Measurements from ENCODE around the gene MICAL3. TPM values are rescaled to one million over a fixed set of nuclear protein-coding genes. Genes with fewer than 3 reads are reported as not detected.
"Not testable (repeated sequence)": the region's sequence is repeated elsewhere in the genome, so short reads cannot be mapped to it uniquely, and the experiment has no call there.

MICAL3 gene
- total RNA-seq, 4 donors from 2014 or later: 23.9 to 49.2 (median 34.5) TPM

- ATAC-seq (ENCODE audit: low FRiP score) (no peak), DNase-seq (ENCODE audit: low spot score) (no peak)
- TF ChIP-seq CTCF (IDR thresholded peaks at IDR 0.05): no peak
Observed at GRCh38 chr22:18050065-18050464, 25.7 kb upstream of the MICAL3 start.

- TF ChIP-seq CTCF (IDR thresholded peaks at IDR 0.05): no peak
- ATAC-seq (ENCODE audit: low FRiP score) (no peak), DNase-seq (ENCODE audit: low spot score) (no peak)
Observed at GRCh38 chr22:18048441-18048898, 24.1 kb upstream of the MICAL3 start.

- DNase-seq (ENCODE audit: low spot score): no peak
- no peak for ATAC-seq (ENCODE audit: low FRiP score)
- no peak for TF ChIP-seq CTCF (IDR thresholded peaks at IDR 0.05)
Observed at GRCh38 chr22:18048041-18048440, 23.7 kb upstream of the MICAL3 start.

GRCh38 chr22:18045794-18046193 is 21.4 kb upstream of the MICAL3 start:
- DNase-seq (ENCODE audit: low spot score) (no peak), ATAC-seq (ENCODE audit: low FRiP score) (no peak)
- TF ChIP-seq CTCF (IDR thresholded peaks at IDR 0.05): no peak

- no peak for TF ChIP-seq CTCF (IDR thresholded peaks at IDR 0.05)
- DNase-seq (ENCODE audit: low spot score): no peak
- no peak for ATAC-seq (ENCODE audit: low FRiP score)
Observed at GRCh38 chr22:18044548-18045271, 20.3 kb upstream of the MICAL3 start.

- ATAC-seq (ENCODE audit: low FRiP score) (no peak), DNase-seq (ENCODE audit: low spot score) (no peak)
- TF ChIP-seq CTCF (IDR thresholded peaks at IDR 0.05): no peak
Observed at GRCh38 chr22:18042685-18043084, 18.3 kb upstream of the MICAL3 start.

GRCh38 chr22:18040898-18041297 is 16.5 kb upstream of the MICAL3 start:
- not testable (repeated sequence) for ATAC-seq (ENCODE audit: low FRiP score); DNase-seq (ENCODE audit: low spot score)
